GM15510 (cell line): ENCODE data around the gene GRIK1.

ENCODE experiments used
- POLR2A ChIP-seq: IDR thresholded peaks from 3 replicates; pipeline ENCODE4 v1.6.1; 2011; ENCODE audit warnings: borderline replicate concordance; ENCODE audit not compliant: insufficient read length; ENCODE audit errors: extremely low read depth

Gene GRIK1

DNA sequence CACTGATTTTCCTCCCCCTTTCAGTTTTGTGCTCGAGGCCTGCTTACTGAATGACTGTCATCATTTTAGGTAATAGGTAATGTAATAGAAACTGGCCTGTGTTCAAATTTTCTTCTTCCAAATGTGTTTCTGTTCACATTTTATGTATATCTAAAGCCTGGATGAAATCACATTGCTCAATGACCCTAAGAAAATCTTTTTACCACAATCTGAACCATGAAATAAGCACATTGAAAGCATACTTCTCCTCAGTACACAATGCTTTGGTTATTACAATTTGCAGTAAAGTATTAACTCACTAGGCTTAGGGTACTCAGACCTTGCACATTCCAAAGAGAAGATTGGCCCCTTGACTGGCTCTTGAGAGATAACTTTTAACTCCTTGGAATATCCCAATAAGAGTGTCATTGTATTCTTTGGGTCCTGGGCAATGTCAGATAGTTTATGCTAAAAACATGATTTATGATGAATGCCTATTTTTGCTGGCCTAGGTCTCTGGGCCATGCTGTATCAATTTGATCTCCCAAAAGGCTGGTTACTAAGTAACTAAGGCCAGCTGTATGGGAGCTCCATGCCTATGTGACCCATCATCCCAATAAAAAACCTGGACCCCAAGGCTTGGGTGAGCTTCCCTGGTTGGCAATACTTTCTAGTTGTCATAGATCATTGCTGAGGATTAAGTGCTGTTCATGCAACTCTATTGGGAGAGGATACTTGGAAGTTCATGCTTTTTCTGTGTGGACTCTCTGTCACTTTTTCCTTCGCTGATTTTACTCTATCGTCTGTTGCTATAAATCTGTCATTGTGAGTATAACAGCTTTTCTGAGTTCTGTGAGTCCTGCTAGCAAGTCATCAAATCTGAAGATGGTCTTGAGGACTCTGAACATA, 293.9 kb downstream of the GRIK1 start:
- TF ChIP-seq POLR2A = no peak

DNA sequence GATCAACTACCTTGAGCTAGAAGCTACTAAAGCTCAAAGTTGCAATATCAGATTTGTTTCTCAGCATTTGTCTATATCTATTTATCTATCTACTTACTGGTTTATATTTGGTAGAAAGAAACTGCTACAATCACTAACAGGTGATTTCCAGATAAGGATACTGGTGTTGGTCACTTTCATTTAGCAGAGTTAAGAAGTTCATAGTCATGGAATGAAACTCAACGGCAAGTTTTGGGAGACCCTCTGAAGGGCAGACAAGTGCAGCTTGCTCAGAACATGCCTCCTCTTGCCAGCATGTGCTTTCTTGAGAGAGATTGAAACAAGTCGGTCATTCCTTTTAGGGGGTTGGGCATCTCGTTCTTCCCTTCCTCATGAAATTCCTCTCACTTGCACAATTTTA, 296.5 kb downstream of the GRIK1 start:
- TF ChIP-seq POLR2A = no peak

DNA sequence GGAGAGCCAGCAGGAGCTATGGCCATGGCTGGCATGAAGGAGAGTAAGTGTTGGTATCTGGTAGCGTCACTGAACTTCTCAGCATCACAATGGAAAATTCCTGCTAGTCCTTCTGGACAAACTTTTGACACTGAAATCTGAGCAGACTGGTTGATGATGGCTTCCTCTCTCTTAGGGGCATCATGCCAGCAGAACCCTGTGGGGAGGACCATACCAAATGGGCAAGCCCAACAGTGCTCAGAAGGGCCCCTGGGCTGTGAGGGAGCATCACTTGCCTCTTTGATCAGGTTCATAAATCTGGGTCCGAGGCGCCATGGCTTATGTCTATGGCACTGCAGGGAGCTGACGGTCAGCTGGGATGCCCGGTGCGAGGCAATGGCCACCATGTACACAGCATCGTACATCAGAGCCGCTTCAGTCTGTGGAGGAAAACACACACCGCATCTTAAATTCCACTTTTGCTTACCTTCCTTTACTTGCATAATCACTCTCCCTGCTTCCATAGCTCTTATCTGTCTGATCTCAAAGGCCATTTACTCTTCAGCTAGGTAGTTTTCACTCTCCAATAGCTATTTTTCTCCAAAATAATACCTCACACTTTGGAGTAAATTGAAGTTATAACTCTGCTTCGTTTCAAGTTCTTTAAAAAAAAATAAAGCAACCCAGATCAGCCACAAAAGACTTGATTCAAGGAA, 297.1 kb downstream of the GRIK1 start:
- no peak for TF ChIP-seq POLR2A

DNA sequence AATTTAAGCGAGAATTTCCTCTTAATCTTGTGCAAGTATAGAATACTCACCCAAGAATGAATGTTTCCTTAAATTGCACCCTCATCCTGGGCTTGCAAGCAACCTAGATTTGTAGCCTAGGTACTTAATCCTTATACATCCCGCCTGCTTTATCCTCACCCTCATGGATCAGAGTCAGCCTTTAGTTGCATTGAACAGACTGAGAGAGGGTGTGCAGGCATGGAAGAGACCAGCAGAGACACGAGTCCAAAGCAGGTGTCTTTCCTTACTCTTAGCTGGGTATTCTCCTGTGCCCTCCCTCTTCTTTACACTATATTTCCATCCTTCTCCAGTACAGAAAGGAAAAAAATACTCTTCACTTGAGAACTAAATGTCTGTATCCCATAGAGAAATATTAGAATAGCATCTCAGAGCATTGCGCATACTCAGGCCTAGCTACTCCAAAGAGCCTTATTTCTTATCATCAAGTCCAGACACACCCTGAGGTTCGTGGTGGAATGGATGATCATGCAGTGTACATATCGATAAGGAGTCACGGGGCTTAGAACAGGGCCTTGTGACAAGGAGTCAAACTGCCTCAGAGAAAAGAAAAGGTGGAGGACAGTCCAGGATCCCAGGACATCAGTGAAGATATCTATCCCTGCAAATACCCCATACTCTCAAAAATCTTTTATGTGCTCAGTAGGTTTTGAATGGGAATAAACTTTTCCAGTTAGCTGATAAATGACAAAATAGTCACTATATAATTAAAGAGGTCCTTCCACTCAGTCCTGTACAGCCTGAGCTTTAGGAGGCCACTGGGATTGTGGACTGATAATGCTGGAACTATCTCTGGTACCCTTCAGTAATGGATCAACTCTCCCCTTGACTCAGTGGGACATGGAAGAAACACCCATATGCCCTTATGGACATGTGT, 297.9 kb downstream of the GRIK1 start:
- no peak for TF ChIP-seq POLR2A

DNA sequence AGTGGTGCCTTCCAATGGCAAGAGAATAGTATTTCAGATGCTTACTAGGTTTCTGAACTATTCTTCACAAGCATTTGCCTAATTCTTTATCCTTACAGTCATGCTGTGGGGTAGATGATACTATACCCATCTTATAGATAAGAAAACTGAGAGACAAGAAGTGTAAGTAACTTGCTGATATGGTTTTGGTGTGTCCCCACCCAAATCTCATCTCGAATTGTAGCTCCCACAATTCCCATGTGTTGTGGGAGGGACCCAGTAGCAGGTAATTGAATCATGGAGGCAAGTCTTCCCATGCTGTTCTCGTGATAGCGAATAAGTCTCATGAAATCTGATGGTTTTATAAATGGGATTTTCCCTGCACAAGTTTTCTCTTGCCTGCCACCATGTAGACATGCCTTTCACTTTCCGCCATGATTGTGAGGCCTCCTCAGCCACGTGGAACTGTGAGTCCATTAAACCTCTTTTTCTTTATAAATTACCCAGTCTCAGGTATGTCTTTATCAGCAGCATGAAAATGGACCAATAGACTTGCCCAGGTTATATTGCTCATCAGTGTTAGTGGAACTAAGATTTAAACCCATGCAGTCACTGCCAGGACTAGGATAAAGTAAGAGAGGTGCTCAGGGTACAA, 298.7 kb downstream of the GRIK1 start:
- TF ChIP-seq POLR2A = no peak

DNA sequence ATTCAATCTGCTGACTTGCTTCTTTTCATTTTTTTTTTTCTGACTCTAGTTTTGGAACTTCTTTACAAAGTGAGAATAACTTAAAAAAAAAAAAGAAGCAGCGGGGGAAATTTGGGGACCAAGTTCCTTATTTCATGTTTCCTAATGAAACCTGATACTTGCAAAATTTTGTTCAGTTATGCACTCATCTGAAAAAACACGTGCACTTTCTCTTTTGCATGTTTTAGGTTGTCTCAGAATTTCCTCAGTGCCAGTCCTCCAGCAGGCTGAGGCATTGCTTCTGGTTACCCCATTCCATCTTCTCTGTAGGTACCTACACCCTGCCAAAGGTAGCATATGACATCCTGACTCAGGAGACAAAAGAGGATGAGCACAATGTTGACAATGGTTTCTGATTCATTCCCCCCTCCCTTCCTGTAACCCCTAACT, 299.7 kb downstream of the GRIK1 start:
- no peak for TF ChIP-seq POLR2A

DNA sequence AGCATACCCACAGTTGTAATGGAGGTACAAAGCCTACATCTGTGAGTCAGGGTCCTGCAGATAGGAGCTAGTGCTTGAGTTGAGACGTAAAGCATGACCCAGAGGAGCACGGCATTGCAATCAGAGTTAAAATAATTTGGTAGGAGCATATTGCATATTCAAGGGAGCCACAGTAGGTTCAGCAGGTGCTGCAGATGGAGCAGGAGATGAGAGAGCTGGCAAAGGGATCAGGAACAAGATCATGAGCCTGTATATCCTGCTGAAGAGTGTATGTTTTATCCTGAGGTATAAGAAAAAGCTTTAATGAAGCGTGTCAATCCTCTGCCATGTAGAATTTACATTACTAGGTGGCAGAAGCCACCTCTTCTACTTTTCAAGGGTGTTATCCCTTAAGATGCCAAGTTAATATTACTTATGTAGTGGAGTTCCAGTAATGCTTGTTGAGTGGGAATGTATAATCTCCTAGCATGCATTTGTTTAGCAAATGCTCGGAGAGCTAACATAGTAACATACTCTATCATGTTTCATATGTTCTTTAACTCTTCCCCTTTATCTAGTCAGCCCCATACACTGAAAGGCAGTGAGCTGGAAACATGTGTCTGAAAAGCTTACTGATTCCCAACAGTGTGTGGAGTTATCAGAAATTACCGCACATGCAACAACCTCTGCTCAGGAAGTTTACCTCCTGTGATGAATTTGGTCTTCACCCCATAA, 300.3 kb downstream of the GRIK1 start:
- no peak for TF ChIP-seq POLR2A

DNA sequence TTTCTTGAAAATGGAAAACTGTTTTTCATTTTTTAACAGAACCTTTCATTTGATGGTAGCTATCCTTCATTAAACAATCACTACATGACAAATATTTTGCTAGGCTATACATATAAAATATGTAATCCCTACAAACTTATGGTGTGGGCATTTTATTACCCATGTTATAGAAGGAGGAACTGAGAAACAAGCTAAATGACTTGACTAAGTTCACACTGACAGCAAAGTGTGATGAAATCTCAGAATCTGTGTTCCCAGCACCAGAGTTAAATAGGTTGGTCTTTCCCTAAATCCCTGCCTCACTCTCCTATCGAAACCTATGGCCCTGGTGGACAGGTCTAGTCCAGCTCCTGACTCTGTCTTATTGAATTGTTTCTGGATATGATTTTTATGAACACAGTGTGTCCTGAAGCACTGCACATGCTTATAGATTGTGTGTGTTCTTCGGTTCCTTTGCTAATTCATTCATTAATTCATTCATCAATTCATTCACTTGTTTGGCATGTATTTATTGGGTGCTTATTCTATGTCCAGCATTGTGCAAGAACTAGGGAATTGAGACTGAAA, 301.0 kb downstream of the GRIK1 start:
- TF ChIP-seq POLR2A = no peak

DNA sequence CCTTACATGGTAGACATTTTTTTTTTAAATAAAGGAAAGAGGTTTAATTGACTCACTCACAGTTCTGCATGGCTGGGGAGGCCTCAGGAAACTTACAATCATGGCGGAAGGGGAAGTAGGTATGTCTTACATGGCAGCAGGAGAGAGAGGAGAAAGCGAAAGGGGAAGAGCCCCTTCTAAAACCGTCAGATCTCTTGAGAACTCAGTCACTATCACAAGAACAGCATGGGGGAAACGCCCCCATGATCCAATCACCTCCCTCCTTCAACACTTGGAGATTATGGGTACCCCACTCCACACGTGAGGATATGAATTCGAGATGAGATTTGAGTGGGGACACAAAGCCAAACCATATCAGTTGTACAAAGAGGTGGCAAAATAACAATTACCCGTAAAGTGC, 301.7 kb downstream of the GRIK1 start:
- TF ChIP-seq POLR2A = no peak

DNA sequence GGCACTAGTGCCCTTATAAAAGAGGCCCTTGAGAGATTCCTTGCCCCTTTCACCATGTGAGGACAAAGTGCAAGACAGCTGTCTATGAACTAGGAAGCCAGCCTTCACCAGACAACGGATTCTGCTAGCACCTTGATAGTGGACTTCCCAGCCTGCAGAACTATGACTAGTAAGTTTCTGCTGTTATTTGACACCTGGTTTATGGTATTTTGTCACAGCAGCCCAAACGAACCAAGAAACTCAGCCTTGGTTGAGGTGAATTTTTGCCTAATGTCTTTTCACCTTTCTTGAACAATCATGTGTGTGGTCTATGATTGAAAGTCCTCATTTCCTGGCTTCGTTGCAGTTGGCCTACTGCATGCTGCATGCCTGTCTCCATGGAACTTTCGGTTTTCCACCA, 302.2 kb downstream of the GRIK1 start:
- no peak for TF ChIP-seq POLR2A

DNA sequence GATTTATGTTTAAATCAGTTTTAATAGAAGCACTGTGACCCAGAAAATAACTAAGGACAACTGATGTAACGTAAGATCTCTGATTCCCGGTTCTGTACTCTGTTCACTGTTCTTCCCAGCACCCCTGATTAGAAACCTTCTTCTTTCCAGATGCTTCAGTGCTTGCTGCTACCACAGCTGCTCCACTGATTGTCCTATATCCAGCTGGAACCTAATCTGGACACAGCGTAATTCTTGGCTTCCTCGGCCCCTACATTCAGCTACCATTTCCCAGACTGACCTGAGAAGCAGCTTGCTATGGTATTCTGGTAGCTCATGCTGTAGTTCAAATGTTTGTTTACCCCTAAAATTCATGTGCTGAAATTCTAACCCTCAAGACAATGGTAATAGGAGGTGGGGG, 302.7 kb downstream of the GRIK1 start:
- TF ChIP-seq POLR2A = no peak

DNA sequence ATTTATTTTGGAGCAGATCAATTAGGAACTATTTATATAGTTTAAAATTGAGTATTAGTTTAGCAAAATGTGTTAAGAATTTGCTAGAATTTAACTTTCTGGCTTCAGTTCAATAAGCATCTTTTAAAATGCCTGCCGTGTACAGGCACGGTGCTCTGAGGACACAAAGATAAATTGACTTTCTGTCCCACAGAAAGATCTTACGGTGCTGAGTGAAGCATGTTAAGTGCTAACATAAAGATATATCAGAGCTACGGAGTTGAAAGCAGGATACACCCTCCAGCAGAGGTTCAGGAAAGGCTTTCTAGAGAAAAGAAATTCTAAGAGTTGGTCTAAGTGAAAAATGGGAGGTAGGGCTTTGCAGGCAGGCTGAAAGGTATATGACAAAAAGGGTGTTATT, 305.4 kb downstream of the GRIK1 start:
- TF ChIP-seq POLR2A = no peak

DNA sequence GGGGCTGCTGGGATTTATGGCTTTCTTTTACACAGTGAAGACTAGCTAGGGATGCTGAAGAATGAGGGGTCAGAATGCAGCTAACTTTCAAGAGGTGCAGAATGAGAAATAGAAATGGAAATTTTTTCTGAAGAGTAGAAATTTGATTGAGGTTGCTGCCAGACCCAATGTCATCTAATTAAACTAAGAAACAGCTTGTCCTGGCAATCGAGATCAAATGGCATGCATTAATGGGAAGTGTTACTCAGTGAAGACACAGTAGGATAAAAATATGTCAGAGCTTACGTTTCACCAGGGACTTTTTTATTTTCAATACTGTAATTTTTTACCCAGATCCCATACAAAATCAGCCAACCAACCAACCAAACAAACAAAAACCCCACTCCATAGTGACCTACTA, 306.0 kb downstream of the GRIK1 start:
- no peak for TF ChIP-seq POLR2A
